ENCODE measurements around the gene SPEG. TPM values are rescaled to one million over a fixed set of nuclear protein-coding genes. Genes with fewer than 3 reads are reported as not detected.

The SPEG gene
- total and polyA plus RNA-seq, 2 of the 8 experiments (the other 6 are each of a cell fraction or from before 2014, with no cell fraction given), result 19.9 to 32.0 TPM

GRCh38 chr2:219484343-219485200 is 49.9 kb downstream of the SPEG start:
- H2BK120ac ChIP-seq (replicated peaks; ENCODE audit: low read depth, low read length), result no peak overlapping the region
- H3K27me3 ChIP-seq (replicated peaks in 1 of 4; ENCODE audit: control insufficient read depth in 3 of 4, extremely low read depth in 1 of 4, insufficient read depth in 3 of 4, low read length in 3 of 4), result peaks cover 20 to 49% (median 36%) of the 10 kb centered on the region in 4 experiments
- H3K79me1 ChIP-seq (ENCODE audit: low read depth, low read length), result no peaks in the 10 kb centered on the region
- no peak overlapping the region for H3K27ac ChIP-seq (ENCODE audit: low read depth, low read length)
- H3K79me2 ChIP-seq (ENCODE audit: control insufficient read depth in 1 of 2, insufficient read depth in 2 of 2, low read length in 2 of 2), result no peaks in the 10 kb centered on the region
- no peak overlapping the region for H3K23ac ChIP-seq (ENCODE audit: insufficient read length)
- 0 out of 2 replicates have a peak overlapping the region, but pooled peaks have one; percentile 29 for H2BK15ac ChIP-seq (ENCODE audit: low read length)
- peak overlapping the region; percentile 77 for H4K8ac ChIP-seq (ENCODE audit: extremely low read depth, insufficient read depth, low read length)
- 5% methylated on average over 76 of the region's 89 CpGs; no CpG with 5 or more reads in 1 of the 2 experiments for WGBS, 2 experiments (ENCODE audit: extremely low coverage in 1 of 2, insufficient coverage in 1 of 2, insufficient read length in 1 of 2, insufficient replicate concordance in 2 of 2, low coverage in 1 of 2, low lambda C conversion rate in 2 of 2, missing lambda C conversion rate in 1 of 2)
- H2BK5ac ChIP-seq (ENCODE audit: low read depth, low read length), result no peak overlapping the region
- FAIRE-seq (no peak), DNase-seq (ENCODE audit: low read depth in 1 of 2, low spot score in 2 of 2) (peak in 1 of 2 experiments; percentile 68)
- H3K9ac ChIP-seq (replicated peaks in 1 of 4; ENCODE audit: extremely low read depth in 1 of 4, low read depth in 3 of 4, low read length in 3 of 4), result no peak overlapping the region
- peaks cover 0 to 2% of the 10 kb centered on the region in 2 experiments for H4K20me1 ChIP-seq (replicated peaks in 1 of 2; ENCODE audit: control insufficient read depth in 1 of 2, insufficient read depth in 2 of 2, low read length in 2 of 2)
- no peak overlapping the region for H2AK5ac ChIP-seq (ENCODE audit: low read depth, low read length)
- peak overlapping the region; percentile 62 to 89 for H3K4me2 ChIP-seq (ENCODE audit: insufficient read depth in 1 of 2, low read depth in 2 of 2, low read length in 2 of 2)
- no peak overlapping the region for H3K4ac ChIP-seq (replicated peaks; ENCODE audit: insufficient read length, low read depth, low read length)
- H3K56ac ChIP-seq (replicated peaks; ENCODE audit: insufficient read length, low read depth, low read length), result peak overlapping the region; percentile 14
- peaks cover 6 to 36% (median 28%) of the 10 kb centered on the region in 4 experiments for H3K4me1 ChIP-seq (replicated peaks in 1 of 4; ENCODE audit: control insufficient read depth in 3 of 4, insufficient read depth in 4 of 4, low read length in 3 of 4)
- H3K9me3 ChIP-seq (ENCODE audit: insufficient read depth in 2 of 2, low read depth in 1 of 2, low read length in 1 of 2), result no peaks in the 10 kb centered on the region
- no peak overlapping the region for H2BK20ac ChIP-seq (ENCODE audit: low read length)
- no peak overlapping the region for H4K5ac ChIP-seq (ENCODE audit: insufficient read length, low read depth, low read length)
- peaks cover 8% of the 10 kb centered on the region; the same call in 1 of the 2 replicates for H3K23me2 ChIP-seq (ENCODE audit: low read depth, low read length)
- H2BK12ac ChIP-seq (ENCODE audit: low read depth, low read length), result peak overlapping the region; percentile 80; the same call in 1 of the 2 replicates
- no peak overlapping the region for H2AFZ ChIP-seq (ENCODE audit: low read length)
- no peak overlapping the region for H4K91ac ChIP-seq (replicated peaks; ENCODE audit: insufficient read length, low read length)
- ChIA-PET POLR2A (ENCODE audit: partially characterized antibody) (interaction anchor here (0.9 to 19.9 kb wide), 12 partner anchors 9 to 43 kb away, joined by 3 to 216 read pairs (median 3); partner anchors contain the start of genes ASIC4 and GMPPA), CTCF (ENCODE audit: partially characterized antibody) (interaction anchor here (1.9 to 113.1 kb wide), 5 partner anchors 5 to 158 kb away, joined by 5 to 7248 read pairs (median 74); partner anchors contain the start of genes ASIC4, CHPF, DES and GMPPA)
- no peak overlapping the region for H3K14ac ChIP-seq (ENCODE audit: insufficient read length)
- peak overlapping the region in 3 of 4 experiments; percentile 26 to 56 (median 32); a peak in 6 of 8 replicates for H3K4me3 ChIP-seq (ENCODE audit: extremely low read depth in 1 of 4, insufficient read depth in 2 of 4, low read depth in 3 of 4, low read length in 4 of 4)
- no peaks in the 10 kb centered on the region; a peak in 1 of 8 replicates for H3K36me3 ChIP-seq (ENCODE audit: control insufficient read depth in 2 of 4, insufficient read depth in 4 of 4, low read length in 3 of 4)
- H3K18ac ChIP-seq (ENCODE audit: extremely low read depth, low read length), result peak overlapping the region; percentile 48; the same call in 1 of the 2 replicates
- TF ChIP-seq SUZ12 (IDR thresholded peaks at IDR 0.05; ENCODE audit: low read length) (peak; percentile 88), EZH2 (IDR thresholded peaks at IDR 0.05; ENCODE audit: low read depth, low read length, severe bottlenecking) (peak; percentile 76), KDM4A (IDR thresholded peaks at IDR 0.05; ENCODE audit: low read depth, low read length, severe bottlenecking) (peak; percentile 57), MAX (IDR thresholded peaks at IDR 0.05) (peak; percentile 57), BACH1 (IDR thresholded peaks at IDR 0.05; ENCODE audit: low read length) (no peak), TAF7 (optimal IDR thresholded peaks at IDR 0.05; ENCODE audit: borderline replicate concordance, low read depth, low read length) (peak; percentile 10), BRCA1 (IDR thresholded peaks at IDR 0.05; ENCODE audit: low read depth, low read length) (no peak), SP4 (IDR thresholded peaks at IDR 0.05; ENCODE audit: low read length) (no peak)
- TF ChIP-seq, protein P1, sequence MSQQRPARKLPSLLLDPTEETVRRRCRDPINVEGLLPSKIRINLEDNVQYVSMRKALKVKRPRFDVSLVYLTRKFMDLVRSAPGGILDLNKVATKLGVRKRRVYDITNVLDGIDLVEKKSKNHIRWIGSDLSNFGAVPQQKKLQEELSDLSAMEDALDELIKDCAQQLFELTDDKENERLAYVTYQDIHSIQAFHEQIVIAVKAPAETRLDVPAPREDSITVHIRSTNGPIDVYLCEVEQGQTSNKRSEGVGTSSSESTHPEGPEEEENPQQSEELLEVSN (IDR thresholded peaks at IDR 0.05), result peak; percentile 10; the same call in 1 of the 2 replicates
